HG02610 (cell line): ENCODE data around the gene DERL3.
A peak's percentile ranks its signal among the peaks of the same experiment; 100 is the strongest.

Experiments
- ATAC-seq: cut with Tn5 transposase; IDR thresholded peaks from one replicate; pipeline ENCODE4 v1.9.1; 2021; ENCODE audit warnings: mild to moderate bottlenecking, moderate library complexity; ENCODE audit not compliant: unreplicated experiment

DERL3 gene

DNA sequence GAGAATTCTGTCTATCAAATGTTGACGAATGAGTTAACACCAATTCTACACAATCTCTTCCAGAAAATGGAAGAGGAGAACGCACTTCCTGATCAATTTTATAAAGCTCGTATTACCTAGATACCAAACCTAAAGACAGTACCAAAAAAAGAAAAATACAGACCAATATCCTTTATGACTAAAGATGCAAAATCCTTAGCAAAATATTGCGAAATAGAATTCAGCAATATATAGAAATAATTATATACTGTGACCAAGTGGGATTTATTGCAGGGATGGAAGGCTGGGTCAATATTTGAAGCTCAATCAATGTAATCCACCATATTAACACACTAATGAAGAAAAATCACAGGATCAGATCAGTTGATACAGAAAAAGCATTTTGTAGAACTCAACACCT lies 26.4 kb downstream of the DERL3 start:
- ATAC-seq = no peak

DNA sequence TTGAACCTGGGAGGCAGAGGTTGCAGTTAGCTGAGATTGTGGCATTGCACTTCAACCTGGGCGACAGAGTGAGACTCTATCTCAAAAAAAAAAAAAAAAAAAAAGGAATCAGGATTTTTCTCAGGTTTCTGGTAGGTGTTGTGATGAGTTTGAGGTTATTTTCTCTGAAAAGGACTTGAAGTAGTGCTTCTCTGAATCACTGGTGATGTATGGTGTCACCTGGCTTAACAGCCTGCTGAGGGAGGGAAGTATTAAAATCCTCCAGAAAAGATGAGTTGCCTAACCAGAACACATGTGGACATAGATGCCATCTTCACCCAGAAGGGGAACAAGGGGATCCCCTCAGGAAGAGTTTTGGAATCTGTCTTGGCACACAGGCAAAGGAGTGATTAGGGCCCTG lies 32.0 kb downstream of the DERL3 start:
- no peak for ATAC-seq

DNA sequence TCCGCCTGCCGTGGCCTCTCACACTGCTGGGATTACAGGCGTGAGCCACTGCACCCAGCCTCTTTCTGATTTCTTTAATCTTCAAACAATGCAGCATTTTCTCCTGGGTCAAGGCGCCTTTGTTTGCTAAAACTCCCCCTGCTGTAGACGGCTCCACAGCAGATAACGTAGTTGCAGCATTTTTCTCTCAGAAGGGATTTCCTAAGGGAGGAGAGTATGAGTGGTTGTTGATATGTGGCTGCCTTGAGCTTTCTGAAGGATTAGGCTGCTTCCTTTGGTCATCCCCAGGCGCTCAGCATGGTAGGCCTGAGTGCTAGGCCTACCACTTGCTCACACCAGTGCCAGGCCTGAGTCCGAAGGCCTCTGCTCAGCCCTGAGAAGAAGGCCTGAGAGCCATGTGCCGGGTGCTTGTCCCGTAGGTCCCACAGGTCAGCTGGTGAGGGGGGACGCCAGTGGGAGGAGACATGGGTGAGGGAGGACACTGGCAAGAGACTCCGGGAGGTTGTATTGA lies 34.0 kb downstream of the DERL3 start:
- ATAC-seq = no peak

DNA sequence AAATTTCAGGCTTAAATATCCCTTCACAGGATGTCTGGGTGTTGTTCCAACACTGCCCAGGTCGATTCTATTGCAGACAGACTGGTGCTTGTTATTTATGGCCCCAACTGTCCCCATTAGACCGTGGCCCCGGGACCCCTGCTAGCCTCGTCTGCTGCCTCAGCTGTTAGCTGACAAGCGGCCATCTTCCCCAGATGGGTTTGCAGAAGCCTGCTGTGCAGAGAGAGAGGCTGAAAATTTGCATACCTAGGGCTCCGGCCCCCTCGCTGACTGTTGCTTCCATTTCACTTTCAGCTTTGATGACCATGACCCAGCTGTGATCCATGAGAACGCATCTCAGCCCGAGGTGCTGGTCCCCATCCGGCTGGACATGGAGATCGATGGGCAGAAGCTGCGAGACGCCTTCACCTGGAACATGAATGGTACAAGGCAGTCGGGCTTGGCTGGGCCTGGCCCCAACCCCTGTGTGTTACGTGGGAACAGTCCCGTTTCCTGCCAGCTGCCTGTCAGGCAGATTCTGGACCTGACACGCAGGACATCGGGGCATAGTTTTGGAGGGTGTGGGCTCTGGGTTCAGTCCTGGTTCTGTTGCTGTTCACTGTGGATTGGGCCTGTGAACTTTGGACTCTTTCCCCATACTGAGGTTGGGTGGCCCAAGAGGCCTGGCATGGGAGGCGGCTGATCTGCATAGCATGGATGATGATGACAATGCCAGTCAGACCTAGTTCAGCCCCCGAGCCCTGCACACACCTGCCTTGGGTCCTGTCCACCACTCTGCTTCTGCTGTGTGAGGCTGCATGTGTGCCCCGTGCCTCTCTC lies 35.6 kb downstream of the DERL3 start:
- no peak for ATAC-seq

DNA sequence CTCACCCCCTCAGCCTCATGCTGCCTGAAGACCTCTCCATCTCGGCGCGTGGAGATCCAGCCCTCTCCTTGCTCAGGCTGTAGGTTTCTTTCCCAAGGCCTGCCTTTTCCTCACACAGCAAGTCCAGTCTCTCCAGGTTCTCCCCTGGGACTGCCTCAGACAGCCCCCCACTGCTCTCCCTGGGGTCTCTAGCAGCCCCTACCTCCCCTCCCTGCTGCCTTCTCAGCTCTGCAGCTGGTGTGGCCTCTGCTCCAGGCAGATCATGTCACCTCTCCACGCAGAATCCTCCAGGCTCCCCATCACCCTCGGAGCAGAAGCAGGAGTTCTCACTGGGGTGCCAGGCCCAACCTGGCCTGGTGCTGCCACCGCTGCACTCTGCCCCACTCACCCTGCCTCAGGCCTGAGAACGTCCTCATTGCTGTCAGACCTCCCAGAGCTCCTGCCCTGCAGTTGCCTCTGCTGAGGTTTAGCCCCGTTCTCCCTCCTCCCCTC lies 36.9 kb downstream of the DERL3 start:
- ATAC-seq = no peak

DNA sequence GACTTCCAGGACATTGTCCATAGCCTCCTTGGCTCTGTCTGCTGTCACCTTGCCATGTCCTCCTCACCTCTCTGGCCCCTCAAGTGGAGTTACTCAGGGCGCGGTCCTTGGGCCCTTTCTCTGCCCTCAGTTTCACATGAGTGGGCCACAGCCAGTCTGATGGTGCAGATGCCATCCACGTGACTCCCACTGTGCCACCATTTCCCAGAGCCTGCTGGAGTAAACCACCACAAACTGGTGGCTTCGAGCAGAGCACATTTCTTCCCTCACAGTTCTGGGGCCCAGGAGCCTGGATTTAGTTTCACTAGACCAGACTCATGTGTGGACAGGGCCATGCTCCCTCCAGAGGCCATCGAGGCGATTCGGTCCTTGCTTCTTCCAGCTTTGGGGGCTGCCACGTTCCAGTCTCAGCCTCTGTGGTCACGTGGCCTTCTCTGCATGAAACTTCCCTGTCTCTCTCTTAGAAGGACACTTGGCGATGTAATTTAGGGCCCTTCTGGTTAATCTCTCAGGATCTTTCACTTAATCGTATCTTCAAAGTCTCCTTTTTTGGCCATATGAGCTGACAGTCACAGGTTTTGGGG lies 37.5 kb downstream of the DERL3 start:
- ATAC-seq = no peak

DNA sequence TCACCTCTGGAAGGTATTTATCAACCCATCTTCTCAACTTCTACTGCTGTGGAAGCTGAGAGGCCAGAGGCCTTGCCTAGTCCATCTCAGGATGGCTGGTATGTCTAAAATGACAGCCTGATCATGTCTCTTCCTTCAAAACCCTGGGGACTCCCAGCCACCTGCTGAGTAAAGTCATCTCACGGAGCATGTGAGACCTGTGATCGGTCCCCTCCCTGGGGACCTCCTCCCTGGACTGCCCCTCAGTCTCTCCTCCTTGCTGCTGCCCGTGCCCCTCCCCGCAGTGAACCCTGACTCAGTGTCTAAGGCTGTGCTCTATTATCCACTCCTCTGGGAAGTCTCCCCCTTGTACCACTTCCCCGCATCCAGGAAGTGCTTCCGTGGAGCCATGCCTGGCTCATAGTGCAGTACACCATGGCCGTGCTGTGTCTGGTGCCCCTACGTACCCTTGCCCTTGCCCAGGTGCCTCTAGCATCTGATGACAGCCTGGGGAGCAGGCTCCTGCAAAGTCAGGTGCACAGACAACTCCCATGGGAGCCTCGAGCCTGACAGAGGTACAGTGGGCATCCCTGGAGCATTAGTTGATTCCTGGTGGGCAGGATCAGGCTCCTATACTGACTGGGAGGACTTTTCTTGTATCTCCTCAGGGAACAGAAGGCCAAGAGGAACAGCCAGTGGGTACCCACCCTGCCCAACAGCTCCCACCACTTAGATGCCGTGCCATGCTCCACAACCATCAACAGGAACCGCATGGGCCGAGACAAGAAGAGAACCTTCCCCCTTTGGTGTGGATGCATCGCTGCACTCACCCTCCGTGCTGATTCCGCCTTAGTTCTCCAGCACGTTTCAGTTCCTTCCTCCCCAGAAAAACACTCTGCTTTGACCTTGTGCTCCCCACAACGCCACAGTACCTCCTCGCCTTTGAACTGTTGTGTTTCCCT lies 38.2 kb downstream of the DERL3 start:
- no peak for ATAC-seq

DNA sequence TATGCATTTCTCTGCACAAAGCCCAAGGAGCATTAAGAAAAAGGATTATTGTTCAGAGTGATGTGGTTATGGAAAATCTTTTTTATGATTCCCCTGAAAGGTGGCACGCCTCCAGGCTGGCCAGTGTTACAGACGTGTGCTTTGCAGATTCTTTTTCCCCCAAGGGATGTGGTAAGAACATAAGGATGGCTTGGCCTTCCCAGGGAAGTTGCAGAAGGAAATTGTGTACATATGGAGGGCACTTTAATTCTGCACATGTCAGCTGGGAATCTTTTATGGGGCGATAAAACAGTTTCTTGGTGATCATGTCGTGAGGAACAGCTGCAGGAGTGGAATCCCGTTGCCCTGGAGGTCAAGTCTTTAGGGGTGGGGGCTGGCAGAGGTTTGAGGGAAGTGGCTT lies 42.3 kb downstream of the DERL3 start:
- no peak for ATAC-seq

DNA sequence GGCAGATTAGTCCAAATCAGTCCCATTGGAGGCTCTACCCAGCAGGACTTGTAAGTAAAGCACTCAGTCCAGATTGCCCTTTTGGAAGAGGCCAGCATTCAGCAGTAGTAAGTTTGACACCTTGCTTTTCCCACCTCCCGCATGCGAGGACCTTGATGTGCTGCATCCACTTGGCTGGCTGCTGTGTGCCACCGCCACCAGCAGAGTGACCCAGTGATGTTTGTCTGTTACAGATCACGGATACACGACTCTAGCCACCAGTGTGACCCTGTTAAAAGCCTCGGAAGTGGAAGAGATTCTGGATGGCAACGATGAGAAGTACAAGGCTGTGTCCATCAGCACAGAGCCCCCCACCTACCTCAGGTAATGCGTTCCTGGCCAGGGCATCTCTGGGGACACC lies 45.5 kb downstream of the DERL3 start:
- ATAC-seq = no peak

DNA sequence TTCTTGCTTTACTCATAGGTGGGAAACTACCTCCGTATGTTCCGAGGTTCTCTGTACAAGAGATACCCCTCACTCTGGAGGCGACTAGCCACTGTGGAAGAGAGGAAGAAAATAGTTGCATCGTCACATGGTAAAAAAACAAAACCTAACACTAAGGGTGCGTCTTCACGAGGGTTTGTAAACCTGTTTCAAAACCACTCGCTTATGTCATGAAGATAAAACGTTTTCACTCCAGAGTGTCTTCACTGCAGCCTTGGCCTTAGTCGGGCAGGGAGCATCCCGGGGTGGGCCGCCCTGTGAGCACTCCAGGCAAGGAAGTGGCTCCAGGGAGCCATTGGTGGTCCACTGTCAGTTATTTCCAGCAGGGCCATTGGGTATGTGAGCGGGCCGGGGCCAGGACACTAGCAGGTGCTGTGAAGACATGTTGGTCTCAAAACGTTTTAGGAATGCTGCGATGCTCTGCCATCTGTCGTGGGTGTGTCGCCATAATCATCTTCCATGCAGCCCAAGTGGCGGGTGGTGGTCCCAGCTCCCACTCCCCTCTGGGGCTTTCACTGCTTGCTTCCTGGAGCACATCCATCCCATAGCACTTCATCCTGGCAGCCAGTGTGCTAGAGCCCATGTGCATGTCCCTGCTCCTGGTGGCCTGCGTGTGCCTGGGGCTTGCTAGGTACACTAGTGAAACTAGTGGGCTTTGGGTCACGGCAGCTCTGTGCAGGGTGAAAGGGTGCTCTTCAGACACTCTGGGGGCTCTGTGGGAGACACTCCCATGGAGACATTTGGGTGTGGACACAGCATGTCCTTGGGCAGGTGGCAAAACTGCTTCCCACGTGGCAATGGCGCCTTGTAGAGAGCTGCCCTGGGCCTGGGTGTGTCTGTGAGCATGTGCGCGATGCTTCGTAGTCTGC lies 46.8 kb downstream of the DERL3 start:
- ATAC-seq = no peak

DNA sequence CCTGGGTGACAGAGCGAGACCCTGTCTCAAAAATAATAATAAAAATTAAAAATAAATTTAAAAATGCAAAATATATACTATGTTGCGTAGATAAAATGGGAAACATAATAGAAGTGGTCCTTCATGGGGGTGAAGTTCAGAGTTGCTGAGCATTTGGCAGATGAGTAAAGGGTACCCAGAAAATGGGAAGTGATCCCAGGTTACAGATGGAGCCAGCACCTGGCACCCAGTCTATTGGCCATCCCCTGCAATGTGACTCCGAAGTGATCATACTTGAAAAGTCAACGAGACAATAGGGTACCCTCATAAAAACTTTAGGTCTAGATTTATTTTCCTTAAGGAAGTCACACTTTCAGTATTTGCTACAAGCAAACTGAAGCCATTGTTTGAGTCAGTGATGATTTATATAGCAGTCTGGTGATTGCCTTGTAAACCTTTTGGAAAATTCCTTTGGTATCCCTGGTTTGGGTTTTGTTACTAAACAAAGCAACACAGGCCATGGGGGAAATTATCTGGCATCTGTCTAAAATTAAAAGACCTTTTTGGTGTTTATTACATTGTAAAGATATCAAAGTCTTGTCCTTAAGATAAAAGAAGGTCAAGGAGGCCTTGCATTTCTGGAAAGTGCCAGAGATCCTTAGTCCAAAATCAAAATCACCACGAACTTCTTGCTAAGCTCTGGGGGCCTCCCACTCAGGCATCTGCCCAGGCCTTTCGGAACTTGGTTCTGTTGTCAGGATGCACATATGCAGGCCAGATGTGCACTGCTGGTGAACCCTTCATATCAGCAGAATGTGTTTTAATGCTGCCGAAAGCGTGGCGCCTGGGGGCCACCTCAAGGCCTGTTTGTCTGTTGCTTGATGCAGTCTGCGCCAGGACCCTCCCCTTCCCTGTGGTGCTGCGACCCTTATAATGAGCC lies 47.7 kb downstream of the DERL3 start:
- ATAC-seq = no peak

DNA sequence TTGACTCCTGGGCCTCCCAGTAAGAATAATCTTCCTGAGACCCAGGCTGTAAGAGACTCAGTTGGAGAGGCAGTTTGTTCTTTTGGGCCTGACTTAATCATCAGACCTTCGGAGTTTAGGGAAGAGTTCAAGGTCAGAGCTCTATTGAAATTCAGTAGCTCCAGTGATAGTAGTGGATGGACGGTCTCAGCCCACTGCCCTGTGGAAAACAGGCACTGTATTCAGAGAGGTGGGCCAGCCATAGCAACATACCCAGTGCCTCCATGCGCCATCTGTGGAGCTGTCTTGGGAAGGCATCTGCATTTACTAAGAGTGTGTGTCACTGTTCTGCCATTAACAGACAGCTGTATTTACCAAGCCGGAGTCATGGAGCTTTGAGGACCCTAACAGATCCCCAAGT lies 49.2 kb downstream of the DERL3 start:
- no peak for ATAC-seq

DNA sequence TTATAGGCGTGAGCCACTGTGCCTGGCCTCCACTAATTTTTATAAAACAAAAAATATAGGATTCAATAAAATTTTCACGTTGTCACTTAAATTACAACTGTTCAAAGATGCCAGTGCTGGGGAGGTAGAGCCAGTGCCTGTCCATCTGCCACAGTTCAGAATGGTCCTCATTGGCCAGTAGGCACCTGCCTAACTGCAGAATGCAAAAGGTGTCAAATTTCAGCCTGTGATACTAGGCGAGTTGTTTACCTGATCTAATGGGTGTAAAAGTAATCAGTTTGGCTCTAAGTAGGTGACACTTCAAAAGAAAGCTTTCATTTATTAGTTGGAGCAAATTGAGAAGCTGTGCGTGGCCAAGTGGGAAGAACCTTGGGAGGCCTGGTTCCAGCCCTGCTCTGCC lies 49.7 kb downstream of the DERL3 start:
- ATAC-seq = no peak

DNA sequence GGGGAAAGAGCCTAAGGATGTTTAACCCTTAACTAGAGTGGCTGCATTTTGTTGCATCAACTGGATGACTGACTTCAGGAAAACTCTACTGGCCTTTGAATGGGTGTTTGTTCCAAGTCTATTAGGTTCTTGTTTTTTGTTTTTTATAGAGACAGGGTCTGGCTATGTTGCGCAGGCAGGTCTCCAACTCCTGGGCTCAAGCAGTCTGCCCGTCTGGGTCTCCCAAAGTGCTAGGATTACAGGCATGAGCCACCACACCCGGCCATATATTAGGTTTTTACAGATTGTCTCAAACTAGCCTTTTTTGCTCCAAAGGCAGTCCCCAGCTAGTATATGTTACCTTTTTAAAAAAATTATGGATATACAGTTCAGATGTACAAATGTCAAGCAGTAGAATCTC lies 50.9 kb downstream of the DERL3 start:
- ATAC-seq = no peak

DNA sequence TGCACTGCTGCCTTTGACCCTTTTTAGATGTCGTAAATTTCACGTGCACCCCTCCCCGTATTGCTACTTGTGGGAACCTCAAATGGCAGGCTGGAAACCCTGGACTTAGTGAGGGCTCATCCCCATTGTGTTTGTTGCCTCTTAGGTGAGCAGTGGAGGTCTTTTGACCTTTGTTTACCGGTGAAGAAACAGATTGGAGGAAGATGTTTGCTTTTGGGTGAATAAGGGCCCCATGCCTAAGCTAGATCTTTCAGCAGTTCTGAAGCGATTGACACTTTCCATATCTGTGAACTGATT lies 51.3 kb downstream of the DERL3 start:
- ATAC-seq = no peak

DNA sequence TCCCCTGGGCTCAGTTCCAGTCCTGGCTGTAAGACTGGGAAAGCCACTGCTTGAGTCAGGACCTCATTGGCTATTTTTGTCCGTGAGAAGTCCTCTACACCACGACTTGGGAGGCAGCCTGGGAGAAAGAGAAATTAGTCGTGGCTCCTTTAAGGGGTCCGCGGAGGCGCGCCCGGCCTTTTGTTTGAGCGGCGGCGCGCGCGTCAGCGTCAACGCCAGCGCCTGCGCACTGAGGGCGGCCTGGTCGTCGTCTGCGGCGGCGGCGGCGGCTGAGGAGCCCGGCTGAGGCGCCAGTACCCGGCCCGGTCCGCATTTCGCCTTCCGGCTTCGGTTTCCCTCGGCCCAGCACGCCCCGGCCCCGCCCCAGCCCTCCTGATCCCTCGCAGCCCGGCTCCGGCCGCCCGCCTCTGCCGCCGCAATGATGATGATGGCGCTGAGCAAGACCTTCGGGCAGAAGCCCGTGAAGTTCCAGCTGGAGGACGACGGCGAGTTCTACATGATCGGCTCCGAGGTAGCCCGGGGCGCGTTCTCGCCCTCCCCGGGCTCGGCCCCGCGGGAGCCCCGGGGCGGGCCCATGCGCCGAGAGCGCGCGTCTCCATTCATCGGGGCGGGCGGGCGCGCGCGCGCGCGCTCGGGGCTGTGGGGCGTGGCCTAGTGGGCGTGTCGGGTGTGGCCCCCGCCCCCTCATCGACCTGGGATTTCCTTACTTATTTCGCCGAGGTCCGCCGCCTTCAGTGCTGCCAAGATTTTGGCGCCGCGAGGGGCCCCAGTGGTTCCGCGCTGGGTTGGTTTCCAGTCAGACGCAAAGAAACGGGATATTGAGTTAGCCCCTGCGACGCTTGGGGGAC lies 51.8 kb downstream of the DERL3 start, which contains the start of gene SMARCB1:
TSS of gene SMARCB1 (plus strand) at position 215 of the 848 bp plus-strand sequence. CDS start at position 419, 204 bp downstream.
- peak; percentile 63 for ATAC-seq

DNA sequence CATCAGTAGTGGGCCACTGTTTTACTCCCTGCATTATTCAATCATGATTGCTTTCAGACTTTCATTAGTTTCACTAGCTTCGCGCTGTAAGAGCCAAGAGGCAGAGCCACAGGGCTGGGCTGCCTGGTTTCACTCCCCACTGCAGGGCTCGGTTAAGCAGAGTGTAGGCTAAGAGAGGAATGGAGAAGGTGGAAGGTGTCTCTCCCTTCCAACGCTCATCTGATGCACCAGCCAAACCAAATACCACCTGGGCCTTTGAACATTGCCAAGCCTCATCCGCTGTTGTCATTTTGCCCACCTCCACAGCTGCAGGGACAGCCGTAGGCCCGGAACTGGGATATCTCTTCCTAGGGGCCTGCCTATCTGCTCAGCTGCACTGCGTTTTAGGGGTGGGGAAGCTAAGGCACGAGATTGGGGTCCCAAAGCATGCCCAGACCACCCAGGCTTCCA lies 52.5 kb downstream of the DERL3 start:
- no peak for ATAC-seq
